CD4-positive, alpha-beta memory T cell (primary cell): ENCODE data around the gene SCUBE2. TPM values are rescaled to one million over a fixed set of nuclear protein-coding genes. Genes with fewer than 3 reads are reported as not detected.
"Not testable (repeated sequence)": the region's sequence is repeated elsewhere in the genome, so short reads cannot be mapped to it uniquely, and the experiment has no call there.

Experiments used
- CTCF ChIA-PET: fragments of 350-600 bp; sonication (Branson Sonifier 250); formaldehyde crosslinking; loops from one replicate; lab custom pipeline; 2021; ENCODE audit warnings: inconsistent platforms; ENCODE audit not compliant: partially characterized antibody; lab: Charles Lee
- POLR2A ChIA-PET: fragments of 350-600 bp; sonication (Branson Sonifier 250); formaldehyde crosslinking; loops from one replicate; lab custom pipeline; 2021; ENCODE audit not compliant: partially characterized antibody; lab: Charles Lee
- DNase-seq, 5 donors: peaks; one replicate each; pipeline versions ENCODE4 v3.0.0 to v3.0.0-alpha.2; 2020 to 2022; ENCODE audit warnings: mixed read lengths in 1 of 5
- H3K27ac ChIP-seq: one replicate; pipeline ENCODE4 v1.7.0; 2013; ENCODE audit warnings: low read depth, low read length
- H3K27me3 ChIP-seq: 2 replicates; pipeline ENCODE4 v1.7.0; 2013; ENCODE audit warnings: mild to moderate bottlenecking, low read length, moderate library complexity; ENCODE audit not compliant: insufficient read depth
- H3K36me3 ChIP-seq: 2 replicates; pipeline ENCODE4 v1.7.0; 2013; ENCODE audit warnings: mild to moderate bottlenecking, low read length, moderate library complexity; ENCODE audit not compliant: insufficient read depth
- H3K4me1 ChIP-seq: 2 replicates; pipeline ENCODE4 v1.7.0; 2013; ENCODE audit warnings: mild to moderate bottlenecking, low read length, moderate library complexity; ENCODE audit not compliant: insufficient read depth
- H3K4me3 ChIP-seq, 2 donors: one replicate each; pipeline ENCODE4 v1.7.0; 2013; ENCODE audit warnings: low read length in 2 of 2, mild to moderate bottlenecking in 1 of 2
- H3K9me3 ChIP-seq, 2 donors: one replicate each; pipeline ENCODE4 v1.7.0; 2013; ENCODE audit warnings: low read length in 2 of 2, control low read depth in 1 of 2; ENCODE audit not compliant: control insufficient read depth in 1 of 2
- H3K27ac Mint-ChIP-seq, 7 donors: one replicate each; pipeline ENCODE4 v1.8.0; 2020 to 2021; ENCODE audit warnings: mixed read lengths in 7 of 7, mild to moderate bottlenecking in 6 of 7, inconsistent platforms in 3 of 7, moderate library complexity in 3 of 7
- H3K27me3 Mint-ChIP-seq, 2 donors: one replicate each; pipeline ENCODE4 v1.8.0; 2020 to 2021; ENCODE audit warnings: mixed read lengths in 2 of 2
- H3K36me3 Mint-ChIP-seq, 2 donors: one replicate each; pipeline ENCODE4 v1.8.0; 2020 to 2021; ENCODE audit warnings: mixed read lengths in 2 of 2, inconsistent platforms in 1 of 2, mild to moderate bottlenecking in 1 of 2
- H3K4me1 Mint-ChIP-seq, 4 donors: one replicate each; pipeline ENCODE4 v1.8.0; 2020 to 2021; ENCODE audit warnings: mixed read lengths in 4 of 4, mild to moderate bottlenecking in 1 of 4
- H3K4me3 Mint-ChIP-seq, 8 donors: one replicate each; pipeline ENCODE4 v1.8.0; 2020 to 2021; ENCODE audit warnings: mixed read lengths in 8 of 8, mild to moderate bottlenecking in 7 of 8, moderate library complexity in 6 of 8, inconsistent platforms in 3 of 8
- H3K9me3 Mint-ChIP-seq, 8 donors: one replicate each; pipeline ENCODE4 v1.8.0; 2020 to 2021; ENCODE audit warnings: mixed read lengths in 8 of 8, mild to moderate bottlenecking in 5 of 8, inconsistent platforms in 3 of 8, moderate library complexity in 1 of 8
- intact Hi-C: fragments of 100-400 bp; cut with micrococcal nuclease; formaldehyde crosslinking; loops from one replicate; pipeline ENCODE4 v1.15.1; 2023
- polyA plus RNA-seq, 2 donors: library from polyadenylated mRNA; unstranded; fragments of 300-500 nt; fragmentation: Illumina TruSeq; gene quantifications; one replicate each; pipeline ENCODE4 v1.2.3, GENCODE V29; 2021
- total RNA-seq, 2 experiments: library from RNA; stranded (reverse); gene quantifications; one replicate each; pipeline ENCODE4 v1.2.3, GENCODE V29; 2021

The SCUBE2 gene
- total and polyA plus RNA-seq, 4 experiments from 2014 or later, result 0.64 TPM; not detected in 3

GRCh38 chr11:9109858-9110731, 18.7 kb upstream of the SCUBE2 start:
- H3K4me3 ChIP-seq, result no peak overlapping the region
- H3K27me3 ChIP-seq, result no peaks in the 10 kb centered on the region
- Mint-ChIP-seq H3K4me3 (no peak overlapping the region), H3K36me3 (no peaks in the 10 kb centered on the region), H3K4me1 (no peaks in the 10 kb centered on the region), H3K9me3 (peaks cover 0 to 33% (median 21%) of the 10 kb centered on the region in 8 donors), H3K27me3 (peaks cover 0 to 2% of the 10 kb centered on the region in 2 donors), H3K27ac (no peak overlapping the region)
- CTCF ChIA-PET, result interaction anchor here (0.6 to 3.2 kb wide), 4 partner anchors 11 to 780 kb away, joined by 3 to 11 read pairs (median 3); no protein-coding TSS in a partner anchor
- H3K9me3 ChIP-seq, result no peaks in the 10 kb centered on the region
- DNase-seq, result no peak
- intact Hi-C loops, result no loop called here
- POLR2A ChIA-PET, result no interaction called here
- no peaks in the 10 kb centered on the region for H3K36me3 ChIP-seq
- H3K4me1 ChIP-seq, result no peaks in the 10 kb centered on the region
- H3K27ac ChIP-seq, result no peak overlapping the region

DNA sequence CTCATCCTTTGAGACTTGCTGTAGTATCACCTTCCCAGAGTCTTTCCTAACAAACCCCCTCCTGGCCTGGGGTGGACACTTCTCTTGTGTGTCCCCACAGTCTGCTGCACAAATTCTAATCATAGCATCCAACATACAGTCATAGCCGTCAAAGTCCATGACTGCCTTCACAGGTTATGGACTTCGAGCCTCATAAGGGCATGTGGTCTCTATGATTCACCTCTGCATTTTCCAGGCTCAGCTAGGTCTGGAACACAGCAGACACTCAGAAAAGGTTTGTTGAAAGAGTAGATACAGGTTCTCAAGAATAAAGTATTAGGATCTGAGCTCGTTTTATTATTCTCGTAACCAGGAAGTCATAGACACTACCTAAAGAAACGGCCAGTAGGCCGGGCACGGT, 13.2 kb upstream of the SCUBE2 start:
- H3K4me1 ChIP-seq, result no peaks in the 10 kb centered on the region
- no peak overlapping the region for H3K27ac Mint-ChIP-seq
- no peak for DNase-seq
- H3K4me3 Mint-ChIP-seq, result no peak overlapping the region
- no peak overlapping the region for H3K27ac ChIP-seq
- H3K9me3 ChIP-seq, result no peaks in the 10 kb centered on the region
- H3K4me1 Mint-ChIP-seq, result no peaks in the 10 kb centered on the region
- no peaks in the 10 kb centered on the region for H3K36me3 Mint-ChIP-seq
- H3K9me3 Mint-ChIP-seq, result peaks cover 0 to 1% (median 0%) of the 10 kb centered on the region in 8 donors
- H3K27me3 ChIP-seq, result no peaks in the 10 kb centered on the region
- no peaks in the 10 kb centered on the region for H3K36me3 ChIP-seq
- no peak overlapping the region for H3K4me3 ChIP-seq
- POLR2A ChIA-PET, result no interaction called here
- H3K27me3 Mint-ChIP-seq, result peaks cover 4 to 5% of the 10 kb centered on the region in 2 donors
- intact Hi-C loops, result no loop called here
- CTCF ChIA-PET, result no interaction called here

GRCh38 chr11:9103542-9104276, 12.3 kb upstream of the SCUBE2 start:
- Histone ChIP-seq H3K4me1 (no peaks in the 10 kb centered on the region), H3K27me3 (no peaks in the 10 kb centered on the region), H3K4me3 (no peak overlapping the region), H3K36me3 (no peaks in the 10 kb centered on the region), H3K9me3 (no peaks in the 10 kb centered on the region), H3K27ac (no peak overlapping the region)
- CTCF ChIA-PET, result interaction anchor here (0.6 kb wide), 1 partner anchor 11 kb away, joined by 3 read pairs; no protein-coding TSS in a partner anchor
- no peaks in the 10 kb centered on the region for H3K36me3 Mint-ChIP-seq
- no peaks in the 10 kb centered on the region for H3K4me1 Mint-ChIP-seq
- H3K27me3 Mint-ChIP-seq, result peaks cover 5 to 7% of the 10 kb centered on the region in 2 donors
- H3K9me3 Mint-ChIP-seq, result peaks cover 0 to 1% (median 0%) of the 10 kb centered on the region in 8 donors
- POLR2A ChIA-PET, result no interaction called here
- DNase-seq, result no peak
- no peak overlapping the region for H3K27ac Mint-ChIP-seq
- H3K4me3 Mint-ChIP-seq, result no peak overlapping the region
- intact Hi-C loops, result no loop called here

DNA sequence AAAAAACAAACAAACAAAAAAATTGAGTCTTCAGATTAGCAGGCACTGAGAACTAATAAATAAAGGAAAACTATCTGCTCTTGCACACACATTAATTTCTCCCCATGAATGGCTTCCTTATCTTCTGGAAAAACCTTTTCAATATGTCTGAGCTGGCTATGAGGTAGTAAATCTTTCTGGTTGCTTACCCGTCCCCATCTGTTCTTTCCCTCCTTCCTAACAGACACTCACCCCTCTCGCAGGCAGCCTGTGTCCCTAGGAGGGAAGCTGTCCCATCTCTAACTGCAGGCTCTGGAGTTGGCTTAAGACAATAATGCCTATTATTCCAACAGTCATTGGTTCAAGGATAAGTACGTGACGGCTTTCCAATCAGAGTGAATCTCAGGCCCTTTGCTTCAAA, 8.2 kb upstream of the SCUBE2 start:
- Mint-ChIP-seq H3K4me1 (no peaks in the 10 kb centered on the region), H3K27ac (no peak overlapping the region), H3K9me3 (no peaks in the 10 kb centered on the region), H3K4me3 (no peak overlapping the region), H3K27me3 (peaks cover 13 to 20% of the 10 kb centered on the region in 2 donors), H3K36me3 (no peaks in the 10 kb centered on the region)
- no peaks in the 10 kb centered on the region for H3K4me1 ChIP-seq
- POLR2A ChIA-PET, result no interaction called here
- intact Hi-C loops, result no loop called here
- H3K27ac ChIP-seq, result no peak overlapping the region
- no peak for DNase-seq
- CTCF ChIA-PET, result interaction anchor here (1.3 kb wide), 1 partner anchor 38 kb away, joined by 3 read pairs; no protein-coding TSS in a partner anchor
- no peaks in the 10 kb centered on the region for H3K9me3 ChIP-seq
- no peak overlapping the region for H3K4me3 ChIP-seq
- no peaks in the 10 kb centered on the region for H3K36me3 ChIP-seq
- no peaks in the 10 kb centered on the region for H3K27me3 ChIP-seq

- CTCF ChIA-PET, result interaction anchor here (0.8 to 1.1 kb wide), 2 partner anchors 12 to 39 kb away, joined by 3 read pairs; no protein-coding TSS in a partner anchor
- peaks cover 17 to 25% of the 10 kb centered on the region in 2 donors for H3K27me3 Mint-ChIP-seq
- H3K4me3 Mint-ChIP-seq, POLR2A ChIA-PET, H3K27ac Mint-ChIP-seq, H3K4me1 ChIP-seq, H3K36me3 ChIP-seq, H3K9me3 Mint-ChIP-seq, intact Hi-C loops, H3K27me3 ChIP-seq, H3K36me3 Mint-ChIP-seq, DNase-seq, H3K4me3 ChIP-seq, H3K4me1 Mint-ChIP-seq, H3K9me3 ChIP-seq, H3K27ac ChIP-seq: not testable (repeated sequence)
Measured at GRCh38 chr11:9098455-9098854, 7.1 kb upstream of the SCUBE2 start.

DNA sequence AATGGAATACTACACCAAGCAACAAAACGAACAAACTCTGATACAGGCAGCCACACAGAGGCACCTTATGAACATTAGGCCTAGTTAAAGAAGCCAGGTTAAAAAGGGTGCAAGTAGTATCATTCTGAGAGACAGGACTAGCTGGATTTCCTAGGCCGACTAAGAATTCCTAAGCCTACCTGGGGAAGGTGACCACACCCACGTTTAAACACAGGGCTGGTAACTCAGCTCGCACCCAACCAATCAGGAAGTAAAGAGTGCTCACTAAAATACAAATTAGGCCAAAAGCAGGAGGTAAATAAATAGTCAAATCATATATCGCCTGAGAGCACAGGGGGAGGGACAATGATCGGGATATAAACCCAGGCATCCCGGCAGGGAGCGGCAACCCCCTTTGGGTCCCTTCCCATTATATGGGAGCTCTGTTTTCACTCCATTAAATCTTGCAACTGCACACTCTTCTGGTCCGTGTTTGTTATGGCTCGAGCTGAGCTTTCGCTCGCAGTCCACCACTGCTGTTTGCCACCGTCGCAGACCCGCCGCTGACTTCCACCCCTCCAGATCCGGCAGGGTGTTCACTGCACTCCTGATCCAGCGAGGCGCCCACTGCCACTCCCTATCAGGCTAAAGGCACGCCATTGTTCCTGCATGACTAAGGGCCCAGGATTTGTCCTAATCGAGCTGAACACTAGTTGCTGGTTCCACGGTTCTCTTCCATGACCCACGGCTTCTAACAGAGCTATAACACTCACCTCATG, 6.0 kb upstream of the SCUBE2 start:
- H3K9me3 ChIP-seq, H3K36me3 Mint-ChIP-seq, H3K9me3 Mint-ChIP-seq, CTCF ChIA-PET, DNase-seq, H3K27me3 ChIP-seq, POLR2A ChIA-PET, intact Hi-C loops, H3K27ac ChIP-seq, H3K4me1 Mint-ChIP-seq, H3K36me3 ChIP-seq, H3K27ac Mint-ChIP-seq, H3K4me3 Mint-ChIP-seq, H3K4me1 ChIP-seq, H3K4me3 ChIP-seq: not testable (repeated sequence)
- peaks cover 27 to 35% of the 10 kb centered on the region in 2 donors for H3K27me3 Mint-ChIP-seq
